GM19193 (cell line): ENCODE results near the gene SMIM36.

Experiments used
- POLR2A ChIP-seq: IDR thresholded peaks from 4 replicates; pipeline ENCODE4 v1.6.1; 2011; ENCODE audit not compliant: insufficient read depth, insufficient read length; ENCODE audit errors: extremely low read depth

The SMIM36 gene

DNA sequence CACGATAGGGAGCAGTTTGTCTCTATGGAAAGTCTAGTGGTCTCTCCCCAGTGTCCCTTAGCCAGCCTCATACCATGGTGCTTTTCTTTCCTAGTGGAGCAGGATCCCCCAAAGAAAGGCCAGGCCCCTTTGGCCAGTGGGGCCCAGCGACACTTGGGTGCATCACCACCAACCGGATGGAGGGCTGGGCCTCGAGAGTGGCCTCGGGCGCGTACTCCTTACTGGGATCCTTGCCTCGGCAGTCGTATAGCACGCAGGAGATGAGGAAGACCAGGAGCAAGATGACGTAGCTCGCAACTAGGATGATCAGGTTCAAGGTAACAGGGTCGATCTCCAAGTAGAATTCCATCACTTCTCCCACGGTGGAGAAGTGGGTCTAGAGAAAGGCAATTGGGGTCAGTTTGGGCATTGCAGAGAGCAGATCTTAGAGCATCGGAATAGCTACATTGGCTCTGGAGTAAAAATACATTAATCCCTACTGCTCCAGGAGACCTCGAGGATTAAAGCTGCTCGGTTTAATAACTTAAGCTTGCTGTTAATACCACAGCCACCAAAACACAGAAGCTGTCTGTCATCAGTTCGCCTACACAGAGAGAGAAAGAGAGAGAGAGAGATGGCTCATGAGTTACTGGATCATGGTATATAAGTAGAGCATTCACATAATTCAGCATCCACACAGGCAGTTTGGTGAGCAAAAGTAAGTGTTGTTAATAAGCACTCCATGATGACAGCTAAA lies at the start of gene SMIM36:
TSS of gene SMIM36 (minus strand) at position 467 of the 736 bp plus-strand sequence.
- TF ChIP-seq POLR2A: no peak

DNA sequence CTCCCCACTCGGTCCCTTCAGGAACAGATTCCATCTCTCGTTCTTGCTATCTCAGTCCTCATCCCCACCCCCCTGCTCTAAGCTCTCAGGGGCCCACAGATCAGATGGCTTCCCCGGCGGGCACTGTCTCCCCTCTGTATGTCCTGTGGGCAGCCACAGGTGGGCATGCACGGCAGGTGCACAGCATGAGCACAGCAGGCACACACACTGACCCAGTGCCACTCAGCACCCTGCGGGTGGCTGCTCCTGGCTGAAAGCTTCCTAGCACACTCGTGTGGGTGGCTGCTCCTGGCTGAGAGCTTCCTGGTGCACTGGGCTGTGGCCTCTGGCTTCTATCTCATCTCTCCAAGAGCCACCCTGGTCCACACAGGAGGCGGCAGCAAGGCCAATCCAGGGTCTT lies 44.5 kb upstream of the SMIM36 start:
- no peak for TF ChIP-seq POLR2A

DNA sequence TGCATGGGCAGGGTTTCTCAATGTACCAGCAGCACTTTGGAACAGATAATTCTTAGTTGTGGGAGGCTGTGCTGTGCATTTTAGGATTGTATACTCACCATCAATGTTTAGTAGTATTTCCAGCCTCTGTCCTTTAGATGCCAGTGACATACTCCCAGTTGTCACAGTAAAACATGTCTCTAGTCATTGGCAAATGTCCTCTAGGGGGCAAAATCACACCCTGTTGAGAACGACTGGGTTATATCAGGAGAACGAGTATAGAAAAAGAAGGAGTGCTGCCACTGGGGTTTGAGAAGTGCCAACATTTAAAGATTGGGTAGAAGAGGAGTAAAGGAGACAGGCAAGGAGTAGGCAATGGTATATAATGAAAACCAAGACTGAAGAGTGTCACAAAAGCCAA lies 37.9 kb upstream of the SMIM36 start:
- no peak for TF ChIP-seq POLR2A

DNA sequence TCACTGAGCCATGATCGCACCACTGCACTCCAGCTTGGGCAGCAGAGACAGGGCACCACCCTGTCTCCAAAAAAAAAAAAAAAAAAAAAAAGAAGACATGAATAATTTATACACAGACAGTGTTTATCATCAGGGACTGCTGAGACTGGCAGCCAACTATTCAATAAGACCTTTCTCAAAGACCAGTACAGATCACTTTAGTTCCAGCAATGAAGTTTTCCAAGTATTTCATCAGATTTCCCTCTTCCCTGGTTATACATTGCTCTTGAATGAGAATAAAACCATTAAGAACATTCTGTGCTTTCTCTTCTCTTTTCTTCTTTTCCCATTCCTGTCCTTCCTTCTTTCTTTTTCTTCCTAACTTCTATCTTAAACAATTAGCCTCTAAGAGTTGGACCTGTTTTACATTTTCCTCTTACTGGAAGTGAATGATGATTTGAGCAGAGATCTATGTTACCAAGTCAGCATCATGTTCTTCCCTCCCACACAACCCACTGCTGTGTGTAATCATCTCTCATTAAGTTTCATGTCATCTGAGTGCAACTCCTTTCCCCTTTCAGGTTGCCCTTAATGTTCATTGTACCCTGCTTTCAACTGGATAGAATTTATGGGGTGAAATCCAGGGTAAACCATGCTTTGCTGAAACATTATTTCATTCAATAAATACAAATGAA lies 35.9 kb upstream of the SMIM36 start:
- no peak for TF ChIP-seq POLR2A

DNA sequence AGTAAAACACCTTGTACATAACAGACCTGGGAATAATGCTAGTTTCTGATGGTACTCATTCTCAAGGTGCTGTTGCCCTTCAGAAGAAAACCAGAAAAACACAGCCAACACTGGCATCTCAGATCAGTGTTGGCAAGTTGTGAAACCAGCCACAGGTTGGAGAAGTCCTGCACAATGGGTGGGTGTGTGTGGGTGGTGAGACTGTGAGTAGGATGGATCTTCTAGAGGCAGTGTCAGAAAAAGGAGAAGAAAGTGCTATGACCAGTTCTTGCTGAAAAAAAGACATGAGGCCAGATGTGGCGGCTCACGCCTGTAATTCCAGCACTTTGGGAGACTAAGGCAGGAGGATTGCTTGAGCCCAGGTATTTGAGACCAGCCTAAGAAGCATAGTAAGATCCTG lies 35.2 kb upstream of the SMIM36 start:
- TF ChIP-seq POLR2A: no peak

DNA sequence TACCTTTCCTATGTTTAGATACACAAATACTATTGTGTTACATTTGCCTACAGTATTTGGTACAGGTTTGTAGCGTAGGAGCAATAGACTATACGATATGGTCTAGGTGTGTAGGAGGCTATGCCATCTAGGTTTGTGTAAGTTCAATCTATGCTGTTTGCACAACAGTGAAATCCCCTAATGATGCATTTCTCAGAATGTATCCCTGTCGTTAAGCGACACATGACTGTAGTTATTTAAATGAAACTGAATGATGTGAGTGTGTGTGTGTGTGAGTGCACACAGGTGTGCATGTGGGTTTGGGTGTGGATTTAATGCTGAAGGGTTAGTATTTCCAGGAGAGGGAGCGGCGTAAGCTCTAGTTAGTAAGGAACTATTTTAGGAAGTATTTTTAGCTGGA lies 34.6 kb upstream of the SMIM36 start:
- TF ChIP-seq POLR2A: no peak

DNA sequence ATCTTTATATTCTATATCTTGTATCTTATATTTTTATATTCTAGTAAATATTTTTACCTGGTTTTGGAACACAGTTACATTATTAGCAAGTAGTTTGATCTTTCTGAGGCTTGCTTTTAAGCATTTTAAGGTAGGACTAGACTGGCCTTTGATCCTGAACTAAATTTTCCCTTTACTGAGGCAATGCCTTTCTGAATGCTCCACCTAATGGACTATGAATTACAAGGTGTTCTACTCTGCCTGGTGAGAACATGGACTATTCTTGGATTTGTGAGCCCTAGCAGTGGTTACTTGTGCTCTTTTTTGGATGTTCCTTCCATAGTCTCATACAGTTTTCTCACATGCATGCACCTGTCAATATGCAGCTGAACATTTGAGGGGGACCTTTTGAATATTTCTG lies 32.5 kb upstream of the SMIM36 start:
- no peak for TF ChIP-seq POLR2A

DNA sequence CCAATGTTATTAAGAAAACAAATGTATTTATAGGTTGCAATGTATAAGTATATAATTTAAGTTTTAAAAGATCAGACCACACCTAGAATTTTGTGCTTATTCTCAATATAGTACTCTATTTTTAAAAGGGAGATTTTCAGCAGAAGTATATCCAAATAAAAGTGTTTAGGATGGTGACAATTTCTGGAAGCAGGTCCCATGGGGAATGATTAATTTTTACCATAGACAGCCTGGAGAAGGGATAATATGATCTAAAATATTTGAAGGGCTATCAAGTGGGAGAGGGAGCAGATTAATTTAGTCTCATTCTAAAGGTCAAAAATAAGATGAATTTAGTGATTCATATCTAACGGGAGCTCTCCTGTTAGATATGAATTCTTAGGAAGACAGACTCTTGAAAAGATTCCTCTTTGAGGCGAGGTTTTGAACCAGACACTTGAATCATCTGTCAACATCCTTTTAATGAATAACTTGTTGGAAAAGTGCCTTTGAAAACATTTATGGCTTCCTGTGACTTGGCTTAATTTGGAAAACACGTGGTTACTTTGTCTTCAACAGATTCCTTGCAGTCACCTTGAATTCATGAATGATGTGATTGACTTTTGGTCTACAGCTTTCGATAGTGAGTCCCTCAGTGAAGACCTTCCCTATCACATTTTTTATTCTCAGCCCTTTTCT lies 29.3 kb upstream of the SMIM36 start:
- TF ChIP-seq POLR2A: no peak

DNA sequence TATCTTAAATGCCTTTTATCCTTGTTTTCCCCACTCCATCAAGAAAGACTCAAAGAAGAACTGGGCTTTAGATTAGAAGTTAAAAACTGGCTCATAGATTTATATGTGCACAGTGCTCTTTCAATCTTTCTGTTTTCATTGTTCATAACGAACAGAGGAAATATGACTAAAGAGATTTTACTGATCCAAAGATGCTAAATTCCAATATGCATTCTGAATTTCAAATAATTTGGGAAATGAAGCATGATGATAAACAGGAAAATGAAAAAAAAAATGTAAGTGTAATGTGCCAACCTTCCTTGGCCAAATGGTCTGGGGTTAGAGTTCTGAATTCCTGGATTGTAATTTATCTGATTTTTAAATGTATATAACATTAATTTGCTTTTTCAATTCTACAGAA lies 25.0 kb upstream of the SMIM36 start:
- TF ChIP-seq POLR2A: no peak

DNA sequence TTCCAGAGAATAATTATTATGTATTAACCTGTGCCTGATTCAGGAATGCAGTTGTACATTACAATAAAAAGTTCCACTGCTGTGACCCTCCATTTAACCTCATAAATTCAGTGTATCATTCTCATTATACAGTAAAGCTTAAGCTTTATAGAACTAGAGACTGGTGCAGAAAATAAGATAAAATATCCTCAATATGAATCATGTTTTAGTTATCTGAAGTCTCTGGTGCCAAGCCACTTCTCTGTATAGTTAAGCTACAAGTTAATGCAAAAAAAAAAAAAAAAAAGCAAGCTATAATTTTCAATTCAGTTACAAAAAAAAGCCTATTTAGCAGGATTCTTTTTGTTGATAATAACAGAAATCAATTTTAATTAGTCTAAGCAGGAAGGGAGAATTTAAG lies 22.4 kb upstream of the SMIM36 start:
- TF ChIP-seq POLR2A: no peak

DNA sequence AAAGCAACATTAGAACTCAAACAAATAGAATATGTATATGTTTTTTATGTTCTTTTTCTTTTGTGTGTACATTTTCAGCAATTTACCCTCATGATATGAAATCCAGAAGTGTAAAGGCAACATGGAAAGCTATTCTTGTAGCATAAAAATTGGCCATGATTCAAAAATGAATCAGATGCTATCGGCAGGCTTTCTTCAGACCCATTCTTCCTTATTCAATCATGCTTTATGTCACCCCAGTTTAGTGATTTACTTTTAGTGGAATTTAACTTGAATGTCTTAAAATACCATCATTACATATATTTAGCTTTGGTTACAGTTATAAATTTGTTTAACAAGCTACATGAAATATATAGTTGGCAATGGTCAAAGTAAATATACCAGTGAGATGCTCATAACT lies 21.4 kb upstream of the SMIM36 start:
- TF ChIP-seq POLR2A: no peak

DNA sequence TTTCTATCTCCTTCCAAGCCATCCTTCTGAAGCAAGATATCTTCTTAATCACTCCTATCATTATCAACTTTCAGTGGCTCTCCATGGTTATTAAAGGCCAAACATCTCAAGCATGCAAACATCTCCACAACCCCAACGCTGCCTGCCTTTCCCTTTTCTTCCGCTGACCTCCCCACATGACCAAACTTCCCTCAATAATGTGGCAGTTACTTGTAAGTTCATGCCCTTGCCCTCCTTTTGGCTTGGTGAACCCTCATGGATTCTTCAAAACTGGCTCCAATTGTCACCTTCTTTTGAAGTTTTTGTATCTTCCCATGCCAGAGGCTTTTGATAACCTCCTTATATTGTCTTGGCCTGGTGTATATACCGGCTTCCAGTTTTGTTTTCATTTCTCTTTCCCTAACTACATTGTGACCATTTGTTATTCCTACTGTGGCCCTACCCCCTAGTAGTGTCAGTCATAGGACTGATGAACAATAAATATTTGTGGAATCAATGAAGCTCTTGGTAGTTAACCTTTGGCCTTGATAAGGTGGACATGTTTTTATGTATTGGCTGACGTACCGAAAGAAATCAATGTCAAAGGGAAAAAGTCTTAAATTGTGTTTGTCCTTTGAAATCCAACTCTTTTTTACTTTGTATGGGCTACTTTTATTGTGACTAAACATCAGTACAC lies 19.9 kb upstream of the SMIM36 start:
- TF ChIP-seq POLR2A: no peak

DNA sequence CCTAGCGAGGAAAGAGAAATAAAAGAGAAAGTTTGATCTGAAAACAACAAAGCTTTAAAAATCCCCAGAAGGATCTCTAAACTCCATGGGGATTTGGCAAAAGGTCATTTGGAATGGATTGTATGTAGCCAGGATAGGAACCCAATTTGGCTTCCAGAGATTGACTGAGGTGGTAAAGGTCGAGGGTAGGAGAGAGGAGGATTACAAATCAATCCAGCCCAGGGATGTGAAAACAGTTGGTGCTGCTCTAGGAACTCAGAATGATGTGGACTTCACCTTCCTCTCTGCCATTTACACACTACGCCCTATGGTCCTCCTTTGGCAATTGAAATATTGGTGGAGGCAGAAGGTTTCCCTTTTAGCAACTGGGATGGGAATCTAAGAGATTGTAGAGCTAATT lies 18.8 kb upstream of the SMIM36 start:
- no peak for TF ChIP-seq POLR2A

DNA sequence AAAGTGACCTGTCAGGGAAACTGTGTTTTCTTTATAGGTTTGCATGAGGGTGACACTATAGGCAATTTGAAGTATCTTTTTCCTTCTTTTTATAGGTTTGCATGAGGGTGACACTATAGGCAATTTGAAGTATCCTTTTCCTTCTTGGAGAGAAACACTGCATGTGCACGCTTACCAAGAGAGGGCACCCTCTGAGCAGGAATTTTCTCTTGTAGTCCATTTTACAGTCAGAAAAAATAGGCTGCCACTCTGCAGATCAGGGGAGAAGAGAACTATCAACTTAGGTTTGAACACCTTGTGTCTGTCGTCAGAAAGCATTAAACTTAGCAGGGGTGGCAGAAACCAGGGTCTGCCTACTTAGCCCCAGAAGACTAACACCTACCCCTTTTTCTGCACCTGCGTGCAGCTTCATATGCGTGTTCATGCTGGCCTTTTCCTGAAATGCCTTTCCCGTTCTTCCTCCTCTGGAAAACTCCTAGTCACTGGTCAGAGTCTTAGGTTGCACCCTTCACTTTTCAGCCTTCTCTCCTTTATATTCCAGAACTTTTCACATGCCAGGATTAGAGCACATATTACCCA lies 16.4 kb upstream of the SMIM36 start:
- TF ChIP-seq POLR2A: no peak
